Measurements from ENCODE around the gene NAT9.

DNA sequence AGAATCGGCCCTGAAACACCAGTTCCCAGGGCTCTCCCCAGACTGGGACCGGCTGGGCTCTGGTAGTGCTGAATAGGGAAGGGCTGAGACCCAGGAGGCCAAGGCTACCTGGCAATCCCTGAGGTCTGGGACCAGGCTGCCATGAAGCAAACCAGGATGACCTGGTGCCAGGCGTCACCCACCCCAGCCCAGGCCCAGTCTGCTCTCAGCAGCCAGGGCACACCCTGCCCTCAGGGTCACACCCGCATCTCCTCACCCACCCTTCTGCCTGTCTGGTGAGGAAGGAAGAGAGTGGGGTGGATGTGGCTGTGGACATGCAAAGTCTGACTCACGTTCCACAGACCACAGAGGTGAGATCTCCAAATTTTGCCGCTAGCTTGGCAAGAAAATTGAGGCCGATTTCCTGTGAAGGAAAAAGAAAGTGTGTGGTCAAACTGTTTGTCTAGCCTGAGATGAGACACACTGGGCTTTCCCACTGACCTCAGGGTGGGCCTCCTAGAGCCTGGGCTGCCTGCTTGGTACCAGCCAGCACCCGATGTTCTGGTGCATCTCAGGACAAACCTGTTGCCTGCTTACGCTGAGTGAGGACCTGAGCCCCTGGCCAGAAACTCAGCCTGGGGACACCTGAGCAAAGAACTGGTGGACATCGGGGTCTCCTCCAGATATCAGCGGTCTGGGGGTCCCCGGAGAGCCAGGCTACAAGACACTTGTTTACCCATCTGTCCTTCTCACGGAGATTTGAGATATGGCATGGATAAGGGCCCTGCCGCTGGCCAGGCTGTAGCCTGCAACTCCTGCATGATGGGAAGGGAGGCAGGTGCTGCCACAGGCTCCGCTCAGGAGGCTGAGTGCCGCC is 45.4 kb downstream of the NAT9 start:
- TF ChIP-seq POLR2A (IDR thresholded peaks at IDR 0.05), result no peak
- TF ChIP-seq, protein P1, sequence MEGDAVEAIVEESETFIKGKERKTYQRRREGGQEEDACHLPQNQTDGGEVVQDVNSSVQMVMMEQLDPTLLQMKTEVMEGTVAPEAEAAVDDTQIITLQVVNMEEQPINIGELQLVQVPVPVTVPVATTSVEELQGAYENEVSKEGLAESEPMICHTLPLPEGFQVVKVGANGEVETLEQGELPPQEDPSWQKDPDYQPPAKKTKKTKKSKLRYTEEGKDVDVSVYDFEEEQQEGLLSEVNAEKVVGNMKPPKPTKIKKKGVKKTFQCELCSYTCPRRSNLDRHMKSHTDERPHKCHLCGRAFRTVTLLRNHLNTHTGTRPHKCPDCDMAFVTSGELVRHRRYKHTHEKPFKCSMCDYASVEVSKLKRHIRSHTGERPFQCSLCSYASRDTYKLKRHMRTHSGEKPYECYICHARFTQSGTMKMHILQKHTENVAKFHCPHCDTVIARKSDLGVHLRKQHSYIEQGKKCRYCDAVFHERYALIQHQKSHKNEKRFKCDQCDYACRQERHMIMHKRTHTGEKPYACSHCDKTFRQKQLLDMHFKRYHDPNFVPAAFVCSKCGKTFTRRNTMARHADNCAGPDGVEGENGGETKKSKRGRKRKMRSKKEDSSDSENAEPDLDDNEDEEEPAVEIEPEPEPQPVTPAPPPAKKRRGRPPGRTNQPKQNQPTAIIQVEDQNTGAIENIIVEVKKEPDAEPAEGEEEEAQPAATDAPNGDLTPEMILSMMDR (IDR thresholded peaks at IDR 0.05), result no peak
